ENCODE results near the gene SYK.

SYK gene

GRCh38 chr9:90854637-90855175, 53.1 kb downstream of the SYK start:
- no peak for DNase-seq

- no peak for DNase-seq
These were observed 53.7 kb downstream of the SYK start for GRCh38 chr9:90855208-90855902.

GRCh38 chr9:90857091-90857490, 55.5 kb downstream of the SYK start:
- no peak for DNase-seq

GRCh38 chr9:90857855-90858254, 56.2 kb downstream of the SYK start:
- DNase-seq: no peak

- DNase-seq: no peak
These were observed 56.9 kb downstream of the SYK start for GRCh38 chr9:90858457-90858901.

GRCh38 chr9:90860382-90860781, 58.8 kb downstream of the SYK start:
- DNase-seq: no peak

- no peak for DNase-seq
These were observed 59.2 kb downstream of the SYK start for GRCh38 chr9:90860826-90861225.

- DNase-seq: no peak
These were observed 59.8 kb downstream of the SYK start for GRCh38 chr9:90861380-90861779.

GRCh38 chr9:90861826-90862740, 60.5 kb downstream of the SYK start:
- DNase-seq: no peak

- DNase-seq: no peak
These were observed 63.2 kb downstream of the SYK start for GRCh38 chr9:90864779-90865178.

- DNase-seq: no peak
These were observed 65.5 kb downstream of the SYK start for GRCh38 chr9:90867101-90867500.

GRCh38 chr9:90868555-90868954, 66.9 kb downstream of the SYK start:
- DNase-seq: no peak

GRCh38 chr9:90869361-90869760, 67.7 kb downstream of the SYK start:
- DNase-seq: no peak

- no peak for DNase-seq
These were observed 69.2 kb downstream of the SYK start for GRCh38 chr9:90870621-90871326.

GRCh38 chr9:90871327-90871935, 69.8 kb downstream of the SYK start:
- no peak for DNase-seq

GRCh38 chr9:90872835-90873294, 71.2 kb downstream of the SYK start:
- DNase-seq: peak; percentile 70

- no peak for DNase-seq
These were observed 71.8 kb downstream of the SYK start for GRCh38 chr9:90873422-90873821.

- DNase-seq: no peak
These were observed 72.6 kb downstream of the SYK start for GRCh38 chr9:90874194-90874593.

GRCh38 chr9:90878562-90878961, 76.9 kb downstream of the SYK start:
- DNase-seq: no peak

GRCh38 chr9:90880066-90880465, 78.4 kb downstream of the SYK start:
- no peak for DNase-seq

GRCh38 chr9:90880669-90881068, 79.0 kb downstream of the SYK start:
- no peak for DNase-seq

GRCh38 chr9:90881648-90882047, 80.0 kb downstream of the SYK start:
- no peak for DNase-seq
